GM18909 (cell line): ENCODE measurements around the gene WDR33.

ENCODE experiments used
- ATAC-seq: cut with Tn5 transposase; IDR thresholded peaks from one replicate; pipeline ENCODE4 v1.9.1; 2021; ENCODE audit warnings: mild to moderate bottlenecking; ENCODE audit not compliant: unreplicated experiment, poor library complexity

Gene WDR33

GRCh38 chr2:127661072-127661649 is 149.8 kb downstream of the WDR33 start:
- no peak for ATAC-seq

GRCh38 chr2:127660291-127660578 is 150.7 kb downstream of the WDR33 start:
- no peak for ATAC-seq

- no peak for ATAC-seq
These were observed 151.3 kb downstream of the WDR33 start for GRCh38 chr2:127659408-127660290.

GRCh38 chr2:127658641-127659407 is 152.1 kb downstream of the WDR33 start:
- ATAC-seq, result no peak

GRCh38 chr2:127658146-127658545 is 152.8 kb downstream of the WDR33 start:
- no peak for ATAC-seq

GRCh38 chr2:127657232-127657595 is 153.8 kb downstream of the WDR33 start:
- ATAC-seq, result no peak

GRCh38 chr2:127656569-127657231 is 154.3 kb downstream of the WDR33 start:
- no peak for ATAC-seq

GRCh38 chr2:127655209-127656073 is 155.5 kb downstream of the WDR33 start:
- ATAC-seq, result no peak

- ATAC-seq, result no peak
These were observed 156.2 kb downstream of the WDR33 start for GRCh38 chr2:127654838-127655175.

GRCh38 chr2:127654084-127654837 is 156.7 kb downstream of the WDR33 start:
- no peak for ATAC-seq

- ATAC-seq, result no peak
These were observed 157.4 kb downstream of the WDR33 start for GRCh38 chr2:127653421-127654083.

- no peak for ATAC-seq
These were observed 158.1 kb downstream of the WDR33 start for GRCh38 chr2:127652786-127653357.

- no peak for ATAC-seq
These were observed 158.9 kb downstream of the WDR33 start for GRCh38 chr2:127651971-127652550.

- no peak for ATAC-seq
These were observed 159.6 kb downstream of the WDR33 start for GRCh38 chr2:127651381-127651809.
